PC-9 (cell line): Measurements from ENCODE around the gene PLK2. TPM values are rescaled to one million over a fixed set of nuclear protein-coding genes. Genes with fewer than 3 reads are reported as not detected.

ENCODE experiments used
- BruUV-seq: library from RNA; stranded (reverse); fragments of 400-500 nt; replicated peaks from 2 replicates; lab custom pipeline; 2021; lab: Mats Ljungman, UMichigan
- CTCF ChIA-PET: fragments of 300-600 bp; sonication (Branson Sonifier 250); formaldehyde crosslinking; loops from one replicate; lab custom pipeline; 2022; ENCODE audit warnings: antibody characterized with exemption; lab: Charles Lee
- POLR2A ChIA-PET: fragments of 300-600 bp; sonication (Branson Sonifier 250); formaldehyde crosslinking; loops from one replicate; lab custom pipeline; 2022; ENCODE audit warnings: antibody characterized with exemption; ENCODE audit not compliant: unreplicated experiment; lab: Charles Lee
- DNase-seq, 2 experiments: peaks; one replicate each; pipeline versions ENCODE4 v3.0.0 to v3.0.0-alpha.2; 2015 to 2022; ENCODE audit warnings: mixed read lengths in 1 of 2
- H2AFZ ChIP-seq: fragments of 200-600 bp; sonication (generic); 2 replicates; pipeline ENCODE4 v1.8.1; 2017; ENCODE audit warnings: antibody characterized with exemption
- H3F3A ChIP-seq: fragments of 200-600 bp; sonication (generic); 2 replicates; pipeline ENCODE4 v1.8.1; 2017; ENCODE audit warnings: antibody characterized with exemption, mild to moderate bottlenecking, low read depth; ENCODE audit not compliant: insufficient read depth
- H3K27ac ChIP-seq: fragments of 200-600 bp; sonication (generic); 2 replicates; pipeline ENCODE4 v1.6.1; 2016; ENCODE audit warnings: mixed run types
- H3K27me3 ChIP-seq: fragments of 200-600 bp; sonication (generic); 2 replicates; pipeline ENCODE4 v1.6.1; 2016; ENCODE audit warnings: low read depth, mixed run types; ENCODE audit not compliant: insufficient read depth
- H3K36me3 ChIP-seq: fragments of 200-600 bp; sonication (generic); 2 replicates; pipeline ENCODE4 v1.6.1; 2016; ENCODE audit warnings: low read depth, mixed run types
- H3K4me1 ChIP-seq: fragments of 200-600 bp; sonication (generic); replicated peaks from 2 replicates; pipeline ENCODE4 v1.6.1; 2016; ENCODE audit warnings: mixed run types; ENCODE audit not compliant: insufficient read depth
- H3K4me2 ChIP-seq: fragments of 200-600 bp; sonication (generic); 2 replicates; pipeline ENCODE4 v1.6.1; 2017; ENCODE audit warnings: mixed run types
- H3K4me3 ChIP-seq: fragments of 200-600 bp; sonication (generic); 2 replicates; pipeline ENCODE4 v1.6.1; 2016; ENCODE audit warnings: mixed run types
- H3K79me2 ChIP-seq: fragments of 200-600 bp; sonication (generic); 2 replicates; pipeline ENCODE4 v1.6.1; 2017; ENCODE audit warnings: low read depth, mixed run types
- H3K9me2 ChIP-seq: fragments of 200-600 bp; sonication (generic); 2 replicates; pipeline ENCODE4 v1.8.1; 2017; ENCODE audit warnings: mild to moderate bottlenecking; ENCODE audit not compliant: insufficient read depth
- H3K9me3 ChIP-seq: fragments of 200-600 bp; sonication (generic); 2 replicates; pipeline ENCODE4 v1.8.1; 2016; ENCODE audit warnings: low read depth; ENCODE audit not compliant: insufficient read depth
- H4K20me1 ChIP-seq: fragments of 200-600 bp; sonication (generic); 2 replicates; pipeline ENCODE4 v1.8.1; 2017; ENCODE audit not compliant: insufficient read depth
- CTCF ChIP-seq: fragments of 200-600 bp; sonication (generic); conservative IDR thresholded peaks from 2 replicates; pipeline ENCODE4 v1.6.1; 2017; ENCODE audit warnings: mixed run types, antibody characterized with exemption, mild to moderate bottlenecking, moderate library complexity
- EZH2 ChIP-seq: fragments of 200-600 bp; sonication (generic); IDR thresholded peaks from 2 replicates; pipeline ENCODE4 v1.8.0; 2017; ENCODE audit warnings: antibody characterized with exemption, low read depth
- intact Hi-C: fragments of 100-400 bp; cut with micrococcal nuclease; formaldehyde crosslinking; loops from one replicate; pipeline ENCODE4 v1.10.0; 2022; ENCODE audit not compliant: unreplicated experiment
- total RNA-seq: library from RNA; stranded (reverse); gene quantifications from 2 replicates; pipeline ENCODE4 v1.2.3, GENCODE V29; 2021

The PLK2 gene
- total RNA-seq, 1 experiment from 2014 or later, result 508 TPM

- no peaks in the 10 kb centered on the region for H3K79me2 ChIP-seq
- no peak overlapping the region for H3K4me3 ChIP-seq
- H2AFZ ChIP-seq, result no peak overlapping the region
- no peaks in the 10 kb centered on the region for H3K27me3 ChIP-seq
- no peaks in the 10 kb centered on the region for H3K9me2 ChIP-seq
- no peaks in the 10 kb centered on the region for H3F3A ChIP-seq
- ChIA-PET POLR2A (no interaction called here), CTCF (no interaction called here)
- TF ChIP-seq EZH2, result no peak
- no peak for TF ChIP-seq CTCF
- intact Hi-C loops, result no loop called here
- no peak for DNase-seq
- no peaks in the 10 kb centered on the region for H4K20me1 ChIP-seq
- no peak overlapping the region for H3K4me2 ChIP-seq
- no peaks in the 10 kb centered on the region; the same call in 1 of the 2 replicates for H3K9me3 ChIP-seq
- no peaks in the 10 kb centered on the region for H3K36me3 ChIP-seq
- no peak overlapping the region for H3K27ac ChIP-seq
- BruUV-seq, result no TSS peak
- no peaks in the 10 kb centered on the region for H3K4me1 ChIP-seq
Measured at GRCh38 chr5:58490402-58491050, 30.6 kb upstream of the PLK2 start.

DNA sequence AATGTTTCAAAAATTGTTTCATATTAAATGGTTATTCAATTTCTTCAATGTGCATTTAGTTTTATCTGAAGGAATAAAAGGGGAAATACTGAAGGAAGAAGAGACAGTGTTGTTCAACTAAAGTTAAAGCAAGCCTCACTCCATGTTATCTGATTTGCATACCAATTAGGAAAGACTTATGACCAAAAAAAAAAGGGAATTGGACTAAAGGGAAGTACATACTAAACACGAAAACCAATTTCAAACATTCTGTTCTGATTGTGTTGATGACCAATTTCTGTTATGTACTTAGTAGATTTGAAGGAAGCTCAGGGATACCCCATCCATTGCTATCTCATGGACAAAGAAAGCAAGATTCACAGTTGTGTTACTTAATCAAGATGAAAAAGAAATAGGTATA, 26.4 kb upstream of the PLK2 start:
- H3K9me2 ChIP-seq, result no peaks in the 10 kb centered on the region
- ChIA-PET CTCF (no interaction called here), POLR2A (no interaction called here)
- intact Hi-C loops, result no loop called here
- H3K36me3 ChIP-seq, result no peaks in the 10 kb centered on the region
- TF ChIP-seq EZH2, result no peak
- H3K27ac ChIP-seq, result no peak overlapping the region
- H3K4me1 ChIP-seq, result no peaks in the 10 kb centered on the region
- no peak overlapping the region for H2AFZ ChIP-seq
- no peaks in the 10 kb centered on the region for H4K20me1 ChIP-seq
- no peaks in the 10 kb centered on the region for H3F3A ChIP-seq
- H3K4me2 ChIP-seq, result no peak overlapping the region
- H3K9me3 ChIP-seq, result no peaks in the 10 kb centered on the region; the same call in 1 of the 2 replicates
- no peaks in the 10 kb centered on the region for H3K79me2 ChIP-seq
- no peak for DNase-seq
- H3K4me3 ChIP-seq, result no peak overlapping the region
- no TSS peak for BruUV-seq
- H3K27me3 ChIP-seq, result no peaks in the 10 kb centered on the region

- no peaks in the 10 kb centered on the region for H4K20me1 ChIP-seq
- H3K4me1 ChIP-seq, result no peaks in the 10 kb centered on the region
- no peaks in the 10 kb centered on the region for H3K9me2 ChIP-seq
- no peaks in the 10 kb centered on the region for H3K36me3 ChIP-seq
- H3K79me2 ChIP-seq, result no peaks in the 10 kb centered on the region
- no peak for TF ChIP-seq CTCF
- no peak for TF ChIP-seq EZH2
- BruUV-seq, result no TSS peak
- H3K4me3 ChIP-seq, result no peak overlapping the region
- CTCF ChIA-PET, result no interaction called here
- H2AFZ ChIP-seq, result no peak overlapping the region
- DNase-seq, result no peak
- H3K27ac ChIP-seq, result no peak overlapping the region
- H3F3A ChIP-seq, result no peaks in the 10 kb centered on the region
- no peak overlapping the region for H3K4me2 ChIP-seq
- intact Hi-C loops, result no loop called here
- H3K9me3 ChIP-seq, result no peaks in the 10 kb centered on the region; the same call in 1 of the 2 replicates
- POLR2A ChIA-PET, result no interaction called here
- H3K27me3 ChIP-seq, result no peaks in the 10 kb centered on the region
Measured at GRCh38 chr5:58484505-58484904, 24.6 kb upstream of the PLK2 start.

- intact Hi-C loops, result no loop called here
- Histone ChIP-seq H3K27ac (no peak overlapping the region), H4K20me1 (no peaks in the 10 kb centered on the region), H3K4me3 (no peak overlapping the region), H3K79me2 (no peaks in the 10 kb centered on the region), H3K27me3 (no peaks in the 10 kb centered on the region), H3F3A (no peaks in the 10 kb centered on the region), H3K4me1 (no peaks in the 10 kb centered on the region), H2AFZ (no peak overlapping the region), H3K9me3 (no peaks in the 10 kb centered on the region; the same call in 1 of the 2 replicates), H3K4me2 (no peak overlapping the region), H3K36me3 (no peaks in the 10 kb centered on the region), H3K9me2 (no peaks in the 10 kb centered on the region)
- DNase-seq, result no peak
- POLR2A ChIA-PET, result no interaction called here
- CTCF ChIA-PET, result no interaction called here
- no TSS peak for BruUV-seq
- no peak for TF ChIP-seq EZH2
- no peak for TF ChIP-seq CTCF
Measured at GRCh38 chr5:58482536-58482935, 22.6 kb upstream of the PLK2 start.
